ENCODE results near the gene KLF5.
"Not testable (repeated sequence)": the region's sequence is repeated elsewhere in the genome, so short reads cannot be mapped to it uniquely, and the experiment has no call there.

The KLF5 gene

GRCh38 chr13:73058736-73059459 lies at the start of gene KLF5:
KLF5 (plus strand) TSS chr13:73059005; CDS start chr13:73059328, 323 bp downstream.
- H3K4me3 ChIP-seq (ENCODE audit: low read depth, low read length), result peak within 1 kb of the TSS; percentile 74

DNA sequence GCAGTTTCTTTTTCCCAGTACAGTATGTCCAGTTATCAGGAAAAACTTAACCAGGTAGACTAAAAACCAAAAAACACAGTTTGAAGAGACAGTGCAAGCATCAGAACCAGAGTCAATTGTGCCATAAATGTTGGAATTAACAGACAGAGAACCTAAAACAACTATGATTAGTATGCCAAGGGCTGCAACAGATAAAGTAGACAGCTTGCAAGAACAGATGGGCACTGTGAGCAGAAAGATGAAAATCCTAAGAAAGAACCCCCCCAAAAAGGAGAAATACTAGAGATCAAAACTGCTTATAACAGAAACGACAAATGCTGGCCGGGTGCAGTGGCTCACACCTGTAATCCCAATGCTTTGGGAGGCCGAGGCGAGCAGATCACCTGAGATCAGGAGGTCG lies 47.1 kb upstream of the KLF5 start:
- H3K4me3 ChIP-seq (ENCODE audit: low read depth, low read length), result no peak overlapping the region

DNA sequence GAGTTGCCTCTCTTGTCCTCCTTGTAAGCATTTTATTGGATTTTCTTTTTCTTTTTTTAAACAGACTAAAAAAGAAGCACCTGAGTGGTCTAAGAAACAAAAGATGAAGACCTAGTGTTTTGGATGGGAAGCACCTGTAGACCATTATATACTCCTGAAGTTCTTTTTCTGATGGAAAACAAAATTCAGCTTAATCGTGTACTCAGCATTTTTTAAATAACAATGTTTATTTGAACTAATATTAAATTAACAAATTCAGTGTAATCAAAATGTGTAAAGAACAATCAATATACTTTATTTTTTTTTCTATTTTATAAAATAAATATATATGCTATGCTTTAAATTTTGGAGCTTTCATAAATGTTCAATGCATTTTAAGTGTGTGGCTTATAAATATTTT lies 43.0 kb upstream of the KLF5 start:
- H3K4me3 ChIP-seq (ENCODE audit: low read depth, low read length), result no peak overlapping the region

- H3K4me3 ChIP-seq (ENCODE audit: low read depth, low read length), result no peak overlapping the region
Measured at GRCh38 chr13:73018336-73018735, 40.5 kb upstream of the KLF5 start.

GRCh38 chr13:73025217-73026012 lies 33.4 kb upstream of the KLF5 start:
- no peak overlapping the region for H3K4me3 ChIP-seq (ENCODE audit: low read depth, low read length)

DNA sequence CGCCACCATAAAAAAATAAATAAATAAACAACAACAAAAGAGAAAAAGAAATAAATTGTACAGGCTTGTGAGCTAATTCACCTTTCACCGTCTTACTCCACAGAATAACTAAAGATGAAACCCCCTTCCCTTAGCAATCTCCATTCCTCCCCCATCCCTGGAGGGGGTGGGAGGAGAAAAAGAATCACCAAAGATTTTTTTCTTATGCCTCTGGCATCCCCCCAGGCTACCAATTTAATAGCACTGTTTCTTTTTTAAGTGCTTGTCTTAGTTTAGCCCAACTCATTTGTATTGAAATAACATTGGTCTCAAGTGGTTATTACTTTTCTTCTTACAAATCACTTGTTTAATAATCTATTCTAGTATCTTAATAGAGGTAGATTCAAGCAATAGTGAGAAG lies 23.9 kb upstream of the KLF5 start:
- H3K4me3 ChIP-seq (ENCODE audit: low read depth, low read length), result no peak overlapping the region

DNA sequence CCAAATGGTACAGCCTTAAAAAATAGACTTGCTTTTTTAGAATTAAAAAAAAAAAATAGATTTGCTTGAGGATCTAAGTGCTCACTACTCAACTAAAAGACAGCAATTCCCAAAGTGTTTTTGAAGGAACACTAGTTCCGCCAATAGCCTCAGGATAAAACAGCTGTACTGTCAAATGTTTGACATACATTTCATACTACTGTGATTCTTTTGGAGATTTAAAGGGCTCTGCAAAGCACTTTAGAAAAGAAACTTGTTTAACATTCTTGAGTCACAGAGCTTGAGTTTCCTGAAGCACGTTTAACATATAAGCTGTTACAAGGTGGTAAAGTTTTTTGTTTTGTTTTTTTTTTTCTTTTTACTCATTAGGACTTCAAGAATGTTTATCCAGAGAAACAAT lies 23.1 kb upstream of the KLF5 start:
- H3K4me3 ChIP-seq (ENCODE audit: low read depth, low read length), result no peak overlapping the region

DNA sequence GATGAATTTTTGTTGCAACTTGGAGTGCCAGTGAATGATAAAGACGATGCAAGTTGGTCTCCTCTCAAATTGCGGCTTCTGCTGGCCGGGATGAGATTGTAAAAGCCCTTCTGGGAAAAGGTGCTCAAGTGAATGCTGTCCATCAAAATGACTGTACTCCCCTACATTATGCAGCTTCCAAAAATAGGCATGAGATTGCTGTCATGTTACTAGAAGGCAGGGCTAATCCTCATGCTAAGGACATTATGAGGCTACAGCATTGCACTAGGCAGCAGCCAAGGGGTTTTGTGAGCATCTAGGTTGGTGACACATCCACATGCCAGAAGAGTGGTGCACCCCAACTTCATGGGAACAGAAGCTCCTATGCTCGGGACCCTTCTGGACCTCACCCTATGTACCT lies 22.2 kb upstream of the KLF5 start:
- H3K4me3 ChIP-seq (ENCODE audit: low read depth, low read length), result no peak overlapping the region

- no peak overlapping the region for H3K4me3 ChIP-seq (ENCODE audit: low read depth, low read length)
Measured at GRCh38 chr13:73038064-73038463, 20.7 kb upstream of the KLF5 start.

DNA sequence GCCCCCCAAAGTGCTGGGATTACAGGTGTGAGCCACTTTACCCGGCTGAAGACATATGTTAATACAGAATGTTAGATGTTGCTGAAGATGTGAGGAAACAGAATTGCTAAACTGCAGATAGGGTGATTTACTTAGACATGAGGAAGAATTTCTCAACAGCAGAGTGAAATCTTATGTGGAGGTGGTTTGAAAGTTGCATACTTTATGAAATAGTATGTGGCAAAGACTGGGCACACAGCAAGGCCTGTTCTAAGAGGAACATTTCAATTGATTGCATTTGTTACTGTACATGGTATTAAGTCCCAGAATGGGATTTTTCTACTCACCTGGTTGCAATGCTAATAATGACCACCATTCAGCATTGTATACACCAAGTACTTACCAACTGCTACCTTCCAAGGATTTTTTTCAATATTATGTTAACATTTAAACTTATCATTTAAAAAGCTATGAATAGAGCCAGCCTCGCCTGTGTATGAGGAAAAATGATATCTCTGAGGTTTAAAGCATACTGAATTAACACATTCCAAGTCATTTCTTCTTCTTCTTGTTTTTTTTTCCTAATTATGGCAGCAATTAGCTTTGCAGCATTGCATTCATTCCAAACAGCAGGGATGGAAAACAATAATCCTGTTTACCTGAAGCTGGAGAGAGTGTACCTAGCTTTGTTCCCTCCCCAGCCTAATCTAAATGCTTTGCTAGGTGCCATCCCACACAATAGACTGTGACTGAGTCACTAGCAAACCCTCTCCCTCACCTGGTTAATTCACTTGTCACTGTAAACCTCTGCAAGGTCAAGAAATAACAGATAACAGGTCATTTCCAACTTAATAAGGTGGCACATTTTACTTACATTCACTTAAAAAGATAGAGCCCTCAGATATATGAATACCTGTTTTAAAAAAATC lies 19.4 kb upstream of the KLF5 start:
- no peak overlapping the region for H3K4me3 ChIP-seq (ENCODE audit: low read depth, low read length)

DNA sequence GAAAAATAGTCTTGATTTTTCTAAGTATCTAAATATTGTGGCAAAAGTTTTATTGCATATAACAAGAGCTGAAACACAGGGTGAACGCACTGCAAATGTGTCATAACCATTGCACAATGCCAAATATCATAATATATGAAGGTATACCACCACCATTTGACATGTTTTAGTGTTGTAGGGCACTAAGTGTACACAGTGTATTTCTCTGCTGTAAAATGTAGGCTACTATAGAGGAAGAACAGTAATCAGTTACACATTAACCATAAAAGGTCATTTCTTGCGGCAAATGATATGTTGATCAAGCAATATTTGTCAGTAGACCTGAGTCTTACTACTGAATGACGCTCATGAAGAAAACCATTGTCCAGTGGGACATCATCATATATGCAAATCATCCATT lies 18.3 kb upstream of the KLF5 start:
- H3K4me3 ChIP-seq (ENCODE audit: low read depth, low read length), result no peak overlapping the region

- H3K4me3 ChIP-seq (ENCODE audit: low read depth, low read length), result no peak overlapping the region
Measured at GRCh38 chr13:73040968-73041596, 17.7 kb upstream of the KLF5 start.

DNA sequence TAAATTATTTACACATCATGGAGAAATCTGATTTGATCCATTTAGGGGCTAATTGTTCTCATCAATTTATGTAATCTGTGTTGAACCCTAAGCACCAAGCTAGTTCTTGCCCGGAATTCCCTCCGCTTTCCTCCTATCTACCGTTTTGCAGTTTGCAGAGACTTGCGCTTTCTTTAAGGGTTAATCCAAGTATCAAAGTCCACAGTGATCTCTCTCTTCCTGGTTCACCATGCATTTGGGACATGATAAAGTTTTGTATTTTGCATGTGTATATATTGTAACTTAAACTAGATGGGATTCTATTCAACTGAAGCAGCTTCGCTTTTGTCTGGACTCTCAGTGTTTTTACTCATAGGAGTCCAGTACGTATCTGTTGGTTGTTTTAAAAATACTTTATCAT lies 13.8 kb upstream of the KLF5 start:
- H3K4me3 ChIP-seq (ENCODE audit: low read depth, low read length), result no peak overlapping the region

DNA sequence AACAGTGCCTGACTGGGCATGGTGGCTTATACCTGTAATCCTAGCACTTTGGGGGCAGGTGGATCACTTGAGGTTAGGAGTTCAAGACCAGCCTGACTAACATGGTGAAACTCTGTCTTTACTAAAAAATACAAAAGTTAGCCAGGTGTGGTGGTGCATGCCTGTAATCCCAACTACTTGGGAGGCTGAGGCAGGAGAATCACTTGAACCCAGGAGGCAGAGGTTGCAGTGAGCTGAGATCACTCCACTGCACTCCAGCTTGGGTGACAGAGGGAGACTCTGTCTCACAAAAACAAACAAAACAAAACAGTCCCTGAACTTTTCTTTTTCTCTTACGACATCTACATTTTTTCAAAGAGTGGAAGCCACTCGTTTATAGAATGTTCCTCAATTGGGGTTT lies 10.2 kb upstream of the KLF5 start:
- not testable (repeated sequence) for H3K4me3 ChIP-seq (ENCODE audit: low read depth, low read length)

- no peak overlapping the region for H3K4me3 ChIP-seq (ENCODE audit: low read depth, low read length)
Measured at GRCh38 chr13:73054712-73055111, 4.1 kb upstream of the KLF5 start.

DNA sequence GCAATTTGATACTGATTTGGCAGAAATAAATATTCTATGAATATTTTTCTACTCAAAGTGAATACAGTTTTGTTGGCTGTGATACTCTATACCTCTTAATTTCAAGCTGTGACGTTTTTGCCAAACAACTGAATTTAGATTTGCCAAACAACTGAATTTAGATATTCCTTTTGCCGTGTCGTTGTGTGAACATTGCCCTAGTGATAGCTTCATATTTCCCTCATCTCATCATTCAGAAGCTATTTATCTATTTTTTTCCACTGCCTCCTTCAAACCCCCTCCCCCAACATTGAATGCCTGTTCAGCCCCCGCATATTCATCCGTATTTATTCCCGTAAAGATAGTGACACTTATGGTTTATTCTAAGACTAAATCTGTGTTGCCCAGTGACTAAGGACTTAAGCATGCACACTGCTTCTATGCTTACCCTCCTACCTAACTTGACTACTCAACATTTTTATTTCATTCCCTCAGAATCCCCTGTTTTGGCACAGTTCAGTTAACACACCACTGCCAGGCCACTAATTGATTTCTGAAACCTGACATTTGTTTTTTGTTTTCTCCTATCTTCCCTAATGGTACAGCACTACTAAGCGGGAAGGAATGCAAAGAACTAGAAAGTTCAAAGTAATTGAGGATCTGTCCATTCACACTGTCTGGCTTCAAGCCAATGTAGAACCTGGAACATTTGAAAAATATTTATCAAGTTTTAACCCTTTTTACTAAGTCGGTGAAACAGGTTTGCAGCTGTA lies 2.8 kb upstream of the KLF5 start:
- no peak overlapping the region for H3K4me3 ChIP-seq (ENCODE audit: low read depth, low read length)

- H3K4me3 ChIP-seq (ENCODE audit: low read depth, low read length), result no peak overlapping the region
Measured at GRCh38 chr13:73056565-73056962, 2.2 kb upstream of the KLF5 start.

GRCh38 chr13:73057284-73058063 lies 1.3 kb upstream of the KLF5 start:
- H3K4me3 ChIP-seq (ENCODE audit: low read depth, low read length), result no peak overlapping the region

- no peak overlapping the region for H3K4me3 ChIP-seq (ENCODE audit: low read depth, low read length)
Measured at GRCh38 chr13:73058064-73058313, 816 bp upstream of the KLF5 start.

GRCh38 chr13:73058432-73058735 lies 421 bp upstream of the KLF5 start:
- peak overlapping the region; percentile 74 for H3K4me3 ChIP-seq (ENCODE audit: low read depth, low read length)

All from iPS-11a (cell line).